Measurements from ENCODE around the gene DLL4. TPM values are rescaled to one million over a fixed set of nuclear protein-coding genes. Genes with fewer than 3 reads are reported as not detected.

The DLL4 gene
- total RNA-seq, 4 donors from 2014 or later: 4.2 to 11.2 (median 7.1) TPM

- Histone ChIP-seq H3K4me1 (peaks cover 0 to 34% (median 10%) of the 10 kb centered on the region in 4 donors), H3K27me3 (no peaks in the 10 kb centered on the region), H3K36me3 (peaks cover 0 to 34% (median 0%) of the 10 kb centered on the region in 3 donors), H3K4me3 (peak within 1 kb of the TSS; percentile 51 to 92 (median 85)), H3K9me3 (no peaks in the 10 kb centered on the region), H3K27ac (peak within 1 kb of the TSS; percentile 79 to 96 (median 89))
- peak; percentile 98 to 99 for DNase-seq (ENCODE audit: low spot score in 2 of 2)
- TF ChIP-seq CTCF (IDR thresholded peaks at IDR 0.05) (peak; percentile 98 to 100 (median 99)), EP300 (IDR thresholded peaks at IDR 0.05) (peak; percentile 96 to 99), POLR2A (IDR thresholded peaks at IDR 0.05) (peak; percentile 75 to 79)
- 2 to 4% methylated on average over 43 to 49 of the region's 55 CpGs for WGBS, 2 donors
Observed at GRCh38 chr15:40893733-40894680, 35.1 kb upstream of the DLL4 start, which contains the start of gene VPS18. TSS of gene VPS18 (plus strand) at chr15:40894450. CDS start at chr15:40894769, 319 bp downstream.

GRCh38 chr15:40894681-40895448 lies 34.3 kb upstream of the DLL4 start:
- TF ChIP-seq POLR2A (IDR thresholded peaks at IDR 0.05): no peak
- TF ChIP-seq CTCF (IDR thresholded peaks at IDR 0.05): peak in 2 of 5 experiments; percentile 54 to 64

GRCh38 chr15:40899536-40900207 lies 29.5 kb upstream of the DLL4 start:
- TF ChIP-seq EP300 (IDR thresholded peaks at IDR 0.05): no peak
- no peak for TF ChIP-seq CTCF (IDR thresholded peaks at IDR 0.05)
- TF ChIP-seq POLR2A (IDR thresholded peaks at IDR 0.05): no peak

More at GRCh38 chr15:40894681-40895448, 34.3 kb upstream of the DLL4 start:
- Histone ChIP-seq H3K4me3 (peak overlapping the region; percentile 51 to 92 (median 85)), H3K36me3 (peaks cover 0 to 42% (median 0%) of the 10 kb centered on the region in 3 donors), H3K9me3 (no peaks in the 10 kb centered on the region), H3K4me1 (peaks cover 0 to 34% (median 10%) of the 10 kb centered on the region in 4 donors), H3K27me3 (no peaks in the 10 kb centered on the region), H3K27ac (peak overlapping the region; percentile 79 to 96 (median 89))
- 1% methylated on average over 27 of the region's 33 CpGs for WGBS, 2 donors
- peak in 1 of 2 donors; percentile 45 for DNase-seq (ENCODE audit: low spot score in 2 of 2)

GRCh38 chr15:40900256-40901052 lies 28.7 kb upstream of the DLL4 start:
- Histone ChIP-seq H3K36me3 (peaks cover 0 to 84% (median 14%) of the 10 kb centered on the region in 3 donors), H3K27me3 (no peaks in the 10 kb centered on the region), H3K27ac (no peak overlapping the region), H3K4me3 (no peak overlapping the region), H3K9me3 (no peaks in the 10 kb centered on the region), H3K4me1 (peaks cover 0 to 39% (median 3%) of the 10 kb centered on the region in 4 donors)
- TF ChIP-seq EP300 (IDR thresholded peaks at IDR 0.05) (no peak), POLR2A (IDR thresholded peaks at IDR 0.05) (no peak), CTCF (IDR thresholded peaks at IDR 0.05) (no peak)
- WGBS, 2 donors: 89 to 91% methylated on average over 27 to 32 of the region's 36 CpGs
- DNase-seq (ENCODE audit: low spot score in 2 of 2): no peak

More at GRCh38 chr15:40899536-40900207, 29.5 kb upstream of the DLL4 start:
- WGBS, 2 donors: 89 to 93% methylated on average over 33 of the region's 33 CpGs
- no peak overlapping the region for H3K27ac ChIP-seq
- H3K4me1 ChIP-seq: peaks cover 0 to 40% (median 8%) of the 10 kb centered on the region in 4 donors
- DNase-seq (ENCODE audit: low spot score in 2 of 2): no peak
- peaks cover 0 to 84% (median 14%) of the 10 kb centered on the region in 3 donors for H3K36me3 ChIP-seq
- no peaks in the 10 kb centered on the region for H3K9me3 ChIP-seq
- no peak overlapping the region for H3K4me3 ChIP-seq
- H3K27me3 ChIP-seq: no peaks in the 10 kb centered on the region
